HepG2 (cell line): Measurements from ENCODE around the gene SEZ6. TPM values are rescaled to one million over a fixed set of nuclear protein-coding genes. Genes with fewer than 3 reads are reported as not detected.
A peak's percentile ranks its signal among the peaks of the same experiment; 100 is the strongest.

Experiments
- CAMTA2 ChIP-seq: sonication (generic); formaldehyde crosslinking; IDR thresholded peaks from 2 replicates; pipeline ENCODE4 v1.4.0; 2020; ENCODE audit warnings: mild to moderate bottlenecking, missing genetic modification reagents, borderline replicate concordance
- KAT8 ChIP-seq: IDR thresholded peaks from 2 replicates; pipeline ENCODE4 v1.6.1; 2016; ENCODE audit warnings: missing genetic modification reagents, missing compliant biosample characterization
- KLF16 ChIP-seq, 2 experiments: sonication (generic) in 1 of 2; formaldehyde crosslinking in 1 of 2; IDR thresholded peaks; 2 replicates each; pipeline versions ENCODE4 v1.6.1 to v1.8.0; 2016 to 2023; ENCODE audit warnings: missing genetic modification reagents in 2 of 2, missing compliant biosample characterization in 1 of 2
- RAD51 ChIP-seq: fragments of 450-650 bp; IDR thresholded peaks from 2 replicates; pipeline ENCODE4 v1.6.1; 2016; ENCODE audit warnings: borderline replicate concordance
- REL ChIP-seq: sonication (generic); formaldehyde crosslinking; conservative IDR thresholded peaks from 2 replicates; pipeline ENCODE4 v1.8.0; 2022; ENCODE audit warnings: mild to moderate bottlenecking, missing genetic modification reagents, moderate library complexity
- REPIN1 ChIP-seq: sonication (generic); formaldehyde crosslinking; IDR thresholded peaks from 2 replicates; pipeline ENCODE4 v1.8.0; 2022; ENCODE audit warnings: missing genetic modification reagents, low read depth, mild to moderate bottlenecking, borderline replicate concordance
- SATB2 ChIP-seq: sonication (generic); formaldehyde crosslinking; IDR thresholded peaks from 2 replicates; pipeline ENCODE4 v1.5.0; 2020; ENCODE audit warnings: missing genetic modification reagents
- SP4 ChIP-seq: sonication (generic); formaldehyde crosslinking; IDR thresholded peaks from 2 replicates; pipeline ENCODE4 v1.8.1; 2023; ENCODE audit warnings: mild to moderate bottlenecking, missing genetic modification reagents
- ZC3H13 ChIP-seq: sonication (generic); formaldehyde crosslinking; IDR thresholded peaks from 2 replicates; pipeline ENCODE4 v1.8.1; 2023; ENCODE audit warnings: mild to moderate bottlenecking, missing genetic modification reagents, moderate library complexity
- ZC3H4 ChIP-seq: sonication (generic); formaldehyde crosslinking; IDR thresholded peaks from 2 replicates; pipeline ENCODE4 v1.4.0; 2020; ENCODE audit warnings: missing genetic modification reagents, borderline replicate concordance
- ZFP36L2 ChIP-seq: sonication (generic); formaldehyde crosslinking; IDR thresholded peaks from 2 replicates; pipeline ENCODE4 v1.4.0; 2020; ENCODE audit warnings: missing genetic modification reagents
- ZNF18 ChIP-seq: sonication (generic); formaldehyde crosslinking; IDR thresholded peaks from 2 replicates; pipeline ENCODE4 v1.8.0; 2022; ENCODE audit warnings: mild to moderate bottlenecking, missing genetic modification reagents; ENCODE audit not compliant: insufficient replicate concordance
- ZNF3 ChIP-seq: IDR thresholded peaks from 2 replicates; pipeline ENCODE4 v1.7.0; 2017; ENCODE audit warnings: inconsistent platforms
- ZNF326 ChIP-seq: sonication (generic); formaldehyde crosslinking; IDR thresholded peaks from 2 replicates; pipeline ENCODE4 v1.4.0; 2020; ENCODE audit warnings: missing genetic modification reagents, borderline replicate concordance
- ZNF569 ChIP-seq: sonication (generic); formaldehyde crosslinking; IDR thresholded peaks from 2 replicates; pipeline ENCODE4 v1.5.0; 2020; ENCODE audit warnings: mild to moderate bottlenecking, missing genetic modification reagents, moderate library complexity, borderline replicate concordance
- ZNF704 ChIP-seq: sonication (generic); formaldehyde crosslinking; IDR thresholded peaks from 2 replicates; pipeline ENCODE4 v1.8.1; 2023; ENCODE audit warnings: mild to moderate bottlenecking, inconsistent platforms, moderate library complexity, missing genetic modification reagents, borderline replicate concordance
- polyA plus RNA-seq, 8 experiments: library from polyadenylated mRNA; depleted of rRNA in 3 of 8; stranded (reverse) in 7 of 8; unstranded in 1 of 8; fragments of >200 nt; fragmentation: Illumina TruSeq in 4 of 8; extraction: Trizol in 4 of 8; gene quantifications; 2 replicates each; pipeline versions ENCODE4 v1.2.1 to v1.2.3, GENCODE V29; 2011 to 2016; ENCODE audit warnings: low read depth in 4 of 8, missing spikeins in 1 of 8, mixed read lengths in 1 of 8; ENCODE audit not compliant: insufficient read depth in 1 of 8
- total RNA-seq, 5 experiments: library from RNA; depleted of rRNA; stranded (reverse); fragments of >200 nt; fragmentation: Illumina TruSeq; extraction: Trizol; gene quantifications; 2 replicates each; pipeline ENCODE4 v1.2.3, GENCODE V29; 2016; ENCODE audit warnings: low read depth in 1 of 5
- TF ChIP-seq, protein P1 (sequence below), 2 experiments: IDR thresholded peaks; 2 replicates each; pipeline ENCODE4 v1.6.1; 2011 to 2012; ENCODE audit warnings: low read length in 2 of 2, borderline replicate concordance in 1 of 2, low read depth in 1 of 2, mild to moderate bottlenecking in 1 of 2, moderate library complexity in 1 of 2
- TF ChIP-seq, protein P2 (sequence below): sonication (generic); formaldehyde crosslinking; IDR thresholded peaks from 2 replicates; pipeline ENCODE4 v1.4.0; 2020; ENCODE audit warnings: missing genetic modification reagents, mild to moderate bottlenecking, borderline replicate concordance
- TF ChIP-seq, protein P3 (sequence below): IDR thresholded peaks from 2 replicates; pipeline ENCODE4 v1.6.1; 2016

SEZ6 gene
- total and polyA plus RNA-seq, 2 of the 13 experiments (the other 11 are each of a cell fraction or from before 2014, with no cell fraction given): not detected

DNA sequence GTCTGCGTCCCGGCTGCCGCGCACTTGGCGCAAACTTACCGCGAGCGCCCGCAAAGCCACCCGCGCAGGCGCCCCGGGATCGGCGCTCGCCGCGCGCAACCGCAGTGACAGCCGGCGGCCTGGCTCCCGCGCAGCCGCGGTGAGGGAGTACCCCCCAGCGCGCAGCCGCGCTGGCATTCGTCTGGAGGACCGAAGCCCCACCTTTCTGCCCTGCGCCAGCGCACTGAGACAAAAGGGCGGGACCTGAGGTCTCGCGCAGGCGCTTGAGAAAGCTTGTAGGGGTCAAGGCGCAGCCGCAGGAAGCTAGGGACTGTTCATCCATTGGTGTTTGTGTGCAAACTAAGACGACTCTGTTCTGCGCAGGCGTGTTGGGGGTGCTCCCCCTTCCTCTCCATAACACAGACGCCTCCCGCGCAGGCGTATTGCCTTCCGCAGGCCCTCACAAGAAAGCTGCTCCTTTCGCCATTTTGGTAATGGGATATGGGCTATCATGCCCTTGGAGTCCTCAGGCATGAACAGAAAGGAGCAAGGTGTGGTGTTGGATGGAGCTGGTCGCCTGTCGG is 54.3 kb downstream of the SEZ6 start, which contains the start of gene PHF12 (continued):
- TF ChIP-seq, protein P1, sequence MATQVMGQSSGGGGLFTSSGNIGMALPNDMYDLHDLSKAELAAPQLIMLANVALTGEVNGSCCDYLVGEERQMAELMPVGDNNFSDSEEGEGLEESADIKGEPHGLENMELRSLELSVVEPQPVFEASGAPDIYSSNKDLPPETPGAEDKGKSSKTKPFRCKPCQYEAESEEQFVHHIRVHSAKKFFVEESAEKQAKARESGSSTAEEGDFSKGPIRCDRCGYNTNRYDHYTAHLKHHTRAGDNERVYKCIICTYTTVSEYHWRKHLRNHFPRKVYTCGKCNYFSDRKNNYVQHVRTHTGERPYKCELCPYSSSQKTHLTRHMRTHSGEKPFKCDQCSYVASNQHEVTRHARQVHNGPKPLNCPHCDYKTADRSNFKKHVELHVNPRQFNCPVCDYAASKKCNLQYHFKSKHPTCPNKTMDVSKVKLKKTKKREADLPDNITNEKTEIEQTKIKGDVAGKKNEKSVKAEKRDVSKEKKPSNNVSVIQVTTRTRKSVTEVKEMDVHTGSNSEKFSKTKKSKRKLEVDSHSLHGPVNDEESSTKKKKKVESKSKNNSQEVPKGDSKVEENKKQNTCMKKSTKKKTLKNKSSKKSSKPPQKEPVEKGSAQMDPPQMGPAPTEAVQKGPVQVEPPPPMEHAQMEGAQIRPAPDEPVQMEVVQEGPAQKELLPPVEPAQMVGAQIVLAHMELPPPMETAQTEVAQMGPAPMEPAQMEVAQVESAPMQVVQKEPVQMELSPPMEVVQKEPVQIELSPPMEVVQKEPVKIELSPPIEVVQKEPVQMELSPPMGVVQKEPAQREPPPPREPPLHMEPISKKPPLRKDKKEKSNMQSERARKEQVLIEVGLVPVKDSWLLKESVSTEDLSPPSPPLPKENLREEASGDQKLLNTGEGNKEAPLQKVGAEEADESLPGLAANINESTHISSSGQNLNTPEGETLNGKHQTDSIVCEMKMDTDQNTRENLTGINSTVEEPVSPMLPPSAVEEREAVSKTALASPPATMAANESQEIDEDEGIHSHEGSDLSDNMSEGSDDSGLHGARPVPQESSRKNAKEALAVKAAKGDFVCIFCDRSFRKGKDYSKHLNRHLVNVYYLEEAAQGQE (IDR thresholded peaks at IDR 0.05; ENCODE audit: borderline replicate concordance in 1 of 2, low read depth in 1 of 2, low read length in 2 of 2): no peak
- TF ChIP-seq KAT8 (CRISPR knock-in tag) (no peak; the same call in 1 of the 2 replicates), CAMTA2 (no peak; the same call in 1 of the 2 replicates), RAD51 (no peak), SATB2 (CRISPR knock-in tag) (no peak), ZNF18 (no peak), ZNF3 (no peak), SP4 (CRISPR knock-in tag) (peak; percentile 64; the same call in 1 of the 2 replicates), ZC3H13 (CRISPR knock-in tag) (0 out of 2 replicates have a peak, but pooled peaks have one; percentile 16), KLF16 (CRISPR knock-in tag; IDR thresholded peaks at IDR 0.05) (peak in 1 of 2 experiments; percentile 43; a peak in 1 of 4 replicates), ZNF326 (CRISPR knock-in tag) (no peak), ZNF569 (CRISPR knock-in tag) (no peak), REL (CRISPR knock-in tag) (no peak), REPIN1 (CRISPR knock-in tag) (no peak), ZFP36L2 (CRISPR knock-in tag) (no peak), ZNF704 (no peak), ZC3H4 (no peak)
- TF ChIP-seq, protein P2, sequence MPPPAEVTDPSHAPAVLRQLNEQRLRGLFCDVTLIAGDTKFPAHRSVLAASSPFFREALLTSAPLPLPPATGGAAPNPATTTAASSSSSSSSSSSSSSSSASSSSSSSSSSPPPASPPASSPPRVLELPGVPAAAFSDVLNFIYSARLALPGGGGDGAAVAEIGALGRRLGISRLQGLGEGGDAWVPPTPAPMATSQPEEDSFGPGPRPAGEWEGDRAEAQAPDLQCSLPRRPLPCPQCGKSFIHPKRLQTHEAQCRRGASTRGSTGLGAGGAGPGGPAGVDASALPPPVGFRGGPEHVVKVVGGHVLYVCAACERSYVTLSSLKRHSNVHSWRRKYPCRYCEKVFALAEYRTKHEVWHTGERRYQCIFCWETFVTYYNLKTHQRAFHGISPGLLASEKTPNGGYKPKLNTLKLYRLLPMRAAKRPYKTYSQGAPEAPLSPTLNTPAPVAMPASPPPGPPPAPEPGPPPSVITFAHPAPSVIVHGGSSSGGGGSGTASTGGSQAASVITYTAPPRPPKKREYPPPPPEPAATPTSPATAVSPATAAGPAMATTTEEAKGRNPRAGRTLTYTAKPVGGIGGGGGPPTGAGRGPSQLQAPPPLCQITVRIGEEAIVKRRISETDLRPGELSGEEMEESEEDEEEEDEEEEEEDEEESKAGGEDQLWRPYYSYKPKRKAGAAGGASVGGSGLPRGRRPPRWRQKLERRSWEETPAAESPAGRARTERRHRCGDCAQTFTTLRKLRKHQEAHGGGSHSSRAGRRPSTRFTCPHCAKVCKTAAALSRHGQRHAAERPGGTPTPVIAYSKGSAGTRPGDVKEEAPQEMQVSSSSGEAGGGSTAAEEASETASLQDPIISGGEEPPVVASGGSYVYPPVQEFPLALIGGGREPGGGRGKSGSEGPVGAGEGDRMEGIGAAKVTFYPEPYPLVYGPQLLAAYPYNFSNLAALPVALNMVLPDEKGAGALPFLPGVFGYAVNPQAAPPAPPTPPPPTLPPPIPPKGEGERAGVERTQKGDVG: peak; percentile 84; the same call in 1 of the 2 replicates
- TF ChIP-seq, protein P3, sequence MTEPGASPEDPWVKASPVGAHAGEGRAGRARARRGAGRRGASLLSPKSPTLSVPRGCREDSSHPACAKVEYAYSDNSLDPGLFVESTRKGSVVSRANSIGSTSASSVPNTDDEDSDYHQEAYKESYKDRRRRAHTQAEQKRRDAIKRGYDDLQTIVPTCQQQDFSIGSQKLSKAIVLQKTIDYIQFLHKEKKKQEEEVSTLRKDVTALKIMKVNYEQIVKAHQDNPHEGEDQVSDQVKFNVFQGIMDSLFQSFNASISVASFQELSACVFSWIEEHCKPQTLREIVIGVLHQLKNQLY (CRISPR knock-in tag): no peak
